NCI-H1092 treated with DMSO at 0.1 percent for 48 hours (cell line): ENCODE data around the gene TUSC7.

Source experiments
- DNase-seq: peaks from one replicate; lab custom pipeline; 2025; lab: John Stamatoyannopoulos, UW

TUSC7 gene

DNA sequence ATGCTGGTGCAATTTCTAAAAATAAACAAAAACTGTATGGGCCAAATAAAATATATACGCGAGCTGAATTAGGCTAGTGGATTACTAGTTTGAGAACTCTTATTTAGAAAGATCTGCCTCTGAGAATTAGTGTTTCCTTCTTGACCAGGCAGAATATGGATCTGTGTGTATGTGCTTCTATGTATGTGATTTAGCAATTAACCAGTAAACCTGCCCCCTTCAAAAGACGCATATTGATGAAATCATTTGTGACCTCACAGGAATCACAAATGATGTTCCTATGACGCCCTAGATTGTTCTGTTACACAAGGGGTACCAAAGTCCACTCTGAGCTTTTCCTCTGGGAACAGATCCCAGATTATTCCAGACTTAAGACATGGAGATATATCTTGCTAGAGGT is at the start of gene TUSC7:
TUSC7 (plus strand) TSS at position 301 of the 400 bp plus-strand sequence.
- DNase-seq, result no peak

DNA sequence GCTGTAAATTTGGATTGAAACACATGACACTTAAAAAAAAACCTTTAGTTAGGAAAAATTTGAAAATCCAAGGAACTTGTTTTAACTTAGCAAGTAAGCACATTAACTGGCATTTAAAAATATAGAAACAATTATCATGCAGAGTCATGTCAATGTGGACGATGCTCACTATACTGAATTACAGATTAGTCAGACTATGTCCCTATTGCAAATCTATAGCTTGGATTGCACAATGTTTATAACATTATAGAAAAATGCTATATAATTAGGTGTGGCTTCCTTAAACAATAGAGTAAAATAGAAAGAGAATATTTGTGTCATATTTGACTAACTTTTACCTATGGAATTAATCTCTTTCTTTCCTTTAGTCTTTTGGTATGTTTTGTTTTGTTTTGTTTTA is 48.4 kb upstream of the TUSC7 start:
- no peak for DNase-seq

DNA sequence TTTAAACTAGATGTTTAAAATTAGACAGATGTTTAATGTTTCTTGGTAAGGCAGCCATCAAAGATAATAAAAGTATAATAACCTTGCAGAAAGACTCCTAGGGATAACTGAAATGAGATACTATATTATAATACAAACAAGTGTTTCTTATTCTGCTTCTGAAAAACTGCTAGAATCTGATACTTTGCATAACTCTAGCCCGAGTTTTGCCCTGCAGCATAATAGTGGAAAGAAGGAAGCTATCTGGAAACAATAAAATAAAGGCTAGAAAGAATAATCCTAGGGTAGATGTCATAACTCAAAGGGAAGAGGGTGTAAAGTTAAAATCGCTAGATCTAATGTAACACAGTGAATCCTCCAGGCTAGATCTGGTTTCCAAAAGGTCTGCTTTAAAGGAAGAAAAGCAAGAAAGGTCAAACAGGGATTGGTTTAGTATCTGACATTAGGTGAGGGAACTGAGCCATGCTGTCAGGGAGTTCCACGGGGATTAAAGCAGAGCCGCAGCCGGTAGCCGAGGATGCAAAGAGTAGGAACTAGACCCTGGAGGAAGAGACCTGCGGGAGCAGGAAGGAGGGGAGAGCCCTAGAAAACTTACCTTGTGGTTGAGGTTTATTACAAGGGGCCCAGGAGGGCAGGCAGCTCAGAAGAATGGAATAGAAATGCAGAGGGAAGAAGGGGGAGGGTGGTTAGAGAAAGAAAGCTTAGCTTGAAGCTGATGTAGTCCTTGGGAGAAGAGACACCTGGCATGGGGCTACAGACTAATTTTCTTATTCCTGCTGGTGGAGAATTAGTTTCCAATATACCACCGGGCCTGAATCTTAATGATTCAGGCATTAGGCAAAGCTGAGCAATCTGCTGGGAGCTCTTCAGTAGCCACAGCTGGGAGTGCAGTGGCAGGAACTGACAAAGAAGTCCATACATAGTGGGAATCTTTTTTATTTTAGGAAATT is 46.1 kb upstream of the TUSC7 start:
- DNase-seq, result no peak

DNA sequence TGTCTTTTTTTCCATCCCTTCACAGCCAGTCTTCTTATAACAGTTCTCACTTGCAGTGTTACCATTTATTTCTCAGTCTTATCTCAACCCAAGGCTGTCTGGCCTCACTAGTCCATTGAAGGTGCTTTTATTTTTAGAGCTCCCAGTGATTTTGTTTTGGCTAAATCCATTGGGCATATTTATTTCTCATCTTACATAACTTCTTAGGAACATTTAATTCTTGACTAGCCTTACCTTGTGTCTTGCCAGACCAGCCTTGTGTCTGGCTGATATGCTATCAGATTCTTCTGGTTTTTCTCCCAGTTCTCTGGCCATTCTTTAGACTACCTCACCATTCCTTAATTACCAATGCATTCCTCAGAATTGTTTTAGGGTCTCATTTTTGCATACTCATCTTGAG is 42.3 kb upstream of the TUSC7 start:
- no peak for DNase-seq

DNA sequence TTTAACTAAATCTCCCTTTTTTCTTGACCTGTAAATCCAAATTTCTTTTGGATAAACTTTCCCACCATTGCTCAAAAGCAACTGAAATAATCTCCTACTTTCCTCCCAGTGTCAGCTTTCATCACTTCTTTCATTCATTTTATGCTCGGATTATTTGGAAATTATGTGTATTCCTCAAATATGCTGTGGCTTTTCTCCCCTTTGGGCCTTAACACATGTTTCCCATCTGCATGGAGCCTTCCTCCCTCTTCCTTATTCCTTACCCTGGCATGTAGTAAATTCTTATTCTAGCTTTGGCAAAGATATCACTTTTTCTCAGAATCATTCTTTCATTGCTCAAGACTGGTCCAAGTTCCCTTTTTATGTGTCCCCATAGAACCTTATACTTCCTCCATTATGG is 41.8 kb upstream of the TUSC7 start:
- DNase-seq, result no peak

DNA sequence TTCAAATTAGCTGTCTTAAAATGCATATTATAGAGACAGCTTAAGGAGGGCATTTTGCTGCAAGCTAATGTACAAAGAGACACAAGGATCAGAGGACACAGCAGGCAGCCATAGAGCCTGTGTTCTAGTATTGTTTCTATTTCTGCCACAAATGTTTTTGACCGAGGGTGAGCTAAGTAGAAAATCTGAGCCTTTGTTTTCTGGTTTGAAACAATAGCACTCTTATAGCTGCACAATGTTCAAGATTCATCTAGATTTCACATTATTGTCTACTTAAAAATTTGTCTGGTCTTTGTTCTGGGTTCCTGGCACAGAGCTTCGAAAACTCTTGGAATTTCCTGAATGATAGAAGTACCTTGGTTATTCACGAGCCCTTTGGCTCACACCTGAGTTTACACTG is 40.0 kb upstream of the TUSC7 start:
- DNase-seq, result no peak

DNA sequence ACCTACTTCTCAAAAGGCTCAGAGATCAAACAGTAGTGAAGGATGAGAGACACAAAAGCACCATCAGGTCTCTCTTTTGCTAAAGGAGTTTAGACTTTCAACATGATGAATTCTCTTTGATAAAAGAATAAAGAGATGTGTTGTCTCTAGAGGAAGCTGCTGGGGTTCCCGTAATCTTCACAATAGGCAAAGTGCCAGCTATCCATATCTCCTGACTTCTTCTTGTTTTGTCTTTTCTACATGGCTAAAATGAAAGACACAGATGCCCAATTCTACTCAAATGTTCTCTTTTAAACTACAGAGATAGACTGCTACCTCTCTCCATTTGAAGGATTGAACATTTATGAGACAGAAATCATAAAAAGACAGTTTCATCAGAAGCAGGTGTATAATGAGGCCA is 38.4 kb upstream of the TUSC7 start:
- DNase-seq, result no peak

DNA sequence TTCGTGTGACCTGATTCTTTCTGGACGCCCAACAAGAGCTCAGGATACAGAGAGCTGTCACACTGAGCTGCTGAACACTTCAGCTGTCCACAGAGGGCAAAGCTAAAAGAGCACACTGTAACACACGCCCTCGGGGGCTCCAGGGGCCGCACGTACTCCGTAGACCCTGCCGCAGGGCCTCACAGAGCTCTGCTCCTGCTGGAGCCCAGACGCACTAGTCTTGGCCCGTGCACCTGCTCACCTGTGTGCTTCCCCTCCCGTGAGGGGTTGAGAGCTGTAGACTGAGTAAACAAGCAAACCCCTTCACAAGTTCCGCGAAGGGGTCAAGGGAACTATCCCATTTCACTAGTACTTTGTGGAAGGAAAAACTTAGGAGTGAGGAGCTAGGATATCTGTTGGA is 30.7 kb upstream of the TUSC7 start:
- DNase-seq, result no peak

DNA sequence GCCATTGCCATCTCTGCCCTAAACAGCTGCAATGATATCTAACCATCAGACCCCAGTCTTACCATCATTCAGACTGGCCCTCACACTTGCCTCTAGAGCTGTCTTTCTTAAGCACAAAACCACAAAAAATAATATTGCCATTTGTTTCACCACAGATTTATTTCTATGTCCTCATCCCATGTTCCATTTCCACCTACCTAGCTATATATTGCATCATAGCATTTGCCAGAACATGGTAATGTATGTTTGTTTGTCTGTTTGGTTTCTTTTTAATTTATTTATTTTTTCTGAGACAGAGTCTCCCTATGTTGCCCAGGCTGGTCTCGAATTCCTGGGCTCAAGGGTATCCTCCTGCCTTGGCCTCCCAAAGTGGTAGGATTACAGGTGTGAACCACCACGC is 18.5 kb upstream of the TUSC7 start:
- DNase-seq, result no peak

DNA sequence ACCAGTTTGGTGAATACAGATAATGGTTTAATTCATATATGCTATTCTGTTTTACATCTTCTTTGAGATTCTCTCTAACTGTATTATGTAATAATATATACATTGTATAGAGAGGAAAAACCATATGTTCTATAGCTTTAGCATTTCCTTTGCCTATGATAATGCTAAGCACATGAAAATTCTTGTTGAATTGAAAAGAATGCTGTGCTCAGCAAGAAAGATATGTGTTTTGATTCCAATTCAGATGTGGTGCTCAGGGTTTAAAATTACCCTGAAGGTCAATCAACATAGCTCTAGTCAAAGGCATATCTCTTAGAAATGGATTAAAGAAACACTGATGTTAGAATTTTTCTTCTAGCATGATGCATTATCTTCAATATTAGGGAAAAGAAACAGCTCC is 8.5 kb upstream of the TUSC7 start:
- no peak for DNase-seq

DNA sequence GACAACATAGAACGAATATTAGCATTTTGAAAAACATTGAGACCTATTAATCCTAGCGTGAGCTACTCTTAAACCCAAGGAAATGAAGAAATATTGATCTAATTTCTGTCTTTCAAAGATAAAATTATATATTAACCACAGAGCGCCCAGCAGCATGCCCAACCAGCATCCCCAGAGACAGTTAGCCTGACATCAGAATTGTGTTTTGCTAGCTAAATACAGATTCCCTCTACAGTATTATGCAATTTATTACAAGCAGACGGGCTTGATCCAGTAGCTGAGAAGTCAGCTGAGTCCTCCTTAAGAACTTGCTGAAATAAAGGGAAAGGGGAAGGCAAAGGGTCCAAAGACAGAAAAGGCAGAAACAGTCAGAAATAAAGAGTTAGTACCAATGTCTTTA is 7.2 kb upstream of the TUSC7 start:
- no peak for DNase-seq

DNA sequence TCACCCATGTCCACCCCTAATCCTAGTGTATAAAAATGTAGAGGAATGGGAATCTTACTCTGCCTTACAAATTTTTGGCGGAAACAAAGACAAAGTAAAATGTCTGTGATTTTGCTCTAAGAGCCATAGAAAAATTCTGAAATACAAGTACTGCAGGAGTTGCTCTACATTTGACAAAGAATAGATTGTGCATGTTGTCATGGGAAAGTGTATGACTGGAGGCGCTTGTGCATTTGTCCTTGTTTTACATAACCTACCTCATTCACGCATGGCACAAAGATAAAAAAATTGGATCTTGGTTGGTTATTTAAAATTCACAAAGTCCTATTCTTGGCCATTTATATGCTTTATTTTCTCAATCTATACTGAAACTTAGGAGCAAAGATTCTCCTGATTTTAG is 2.0 kb upstream of the TUSC7 start:
- DNase-seq, result no peak

DNA sequence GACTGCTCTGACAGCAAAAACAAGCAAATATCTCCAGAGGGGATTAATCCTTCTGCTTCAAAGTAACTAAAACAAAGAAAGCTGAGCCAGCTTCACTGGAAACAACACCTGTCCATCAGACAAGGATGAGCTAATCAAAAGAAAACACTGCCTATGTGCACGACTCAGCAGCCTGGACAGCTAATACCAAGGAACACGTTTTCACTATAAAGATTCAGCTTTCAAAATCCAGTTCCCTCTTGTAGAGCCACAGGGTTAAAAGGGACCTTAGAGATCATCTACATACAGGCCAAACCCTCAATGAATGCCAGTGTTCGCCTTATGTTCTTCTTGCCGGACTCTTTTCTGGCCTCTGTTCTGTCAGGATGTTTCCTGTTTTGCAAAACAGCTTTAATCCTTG is 6.9 kb downstream of the TUSC7 start:
- DNase-seq, result no peak

DNA sequence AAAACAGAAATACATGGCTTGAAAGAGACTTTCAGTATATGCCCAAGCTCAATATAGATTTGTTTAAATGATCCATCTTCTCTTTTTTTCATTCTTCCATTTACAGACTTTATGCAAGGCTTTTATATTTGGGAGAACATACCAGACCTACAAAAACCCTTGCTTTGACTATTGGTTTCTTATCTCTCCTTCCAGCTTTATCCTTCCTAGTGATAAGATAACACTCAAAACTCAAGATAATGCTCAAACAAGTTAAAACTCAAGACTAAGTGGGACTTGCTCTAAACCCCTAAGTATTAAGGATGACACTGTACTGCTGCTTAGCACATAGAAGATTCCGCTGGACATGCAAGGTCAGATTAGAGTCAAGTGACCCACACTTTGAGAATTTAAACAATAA is 8.0 kb downstream of the TUSC7 start:
- DNase-seq, result no peak

DNA sequence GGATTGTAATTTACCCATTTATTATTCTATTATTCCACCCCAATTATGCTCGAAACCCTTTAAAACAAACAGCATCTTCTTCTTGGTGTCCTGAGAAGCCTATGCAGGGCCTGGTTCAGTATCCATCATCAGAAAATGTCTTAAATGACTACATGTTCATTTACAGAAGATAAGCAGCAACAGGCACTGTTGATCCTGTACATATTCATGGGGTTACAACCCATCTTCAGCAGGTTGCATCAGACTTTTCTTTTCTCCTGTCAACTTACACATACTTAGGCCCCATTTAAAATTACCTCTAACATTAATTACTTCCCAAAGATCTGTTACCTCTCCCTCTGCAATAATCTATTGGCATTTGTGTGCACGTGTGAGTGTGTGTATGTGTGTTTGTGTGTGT is 18.9 kb downstream of the TUSC7 start:
- DNase-seq, result no peak

DNA sequence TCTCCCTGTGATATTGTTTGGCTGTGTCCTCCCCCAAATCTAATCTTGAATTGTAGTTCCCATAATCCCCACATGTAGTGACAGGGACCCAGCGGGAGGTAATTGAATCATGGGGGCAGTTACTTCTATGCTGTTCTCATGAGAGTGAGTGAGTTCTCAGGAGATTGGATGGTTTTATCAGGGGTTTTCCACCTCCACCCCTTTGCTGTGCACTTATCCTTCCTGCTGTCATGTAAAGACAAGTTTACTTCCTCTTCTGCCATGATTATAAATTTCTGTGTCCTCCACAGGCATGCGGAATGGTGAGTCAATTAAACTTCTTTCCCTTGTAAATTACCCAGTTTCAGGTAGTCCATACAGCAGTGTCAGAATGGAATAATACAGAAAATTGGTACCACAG is 24.7 kb downstream of the TUSC7 start:
- DNase-seq, result no peak

DNA sequence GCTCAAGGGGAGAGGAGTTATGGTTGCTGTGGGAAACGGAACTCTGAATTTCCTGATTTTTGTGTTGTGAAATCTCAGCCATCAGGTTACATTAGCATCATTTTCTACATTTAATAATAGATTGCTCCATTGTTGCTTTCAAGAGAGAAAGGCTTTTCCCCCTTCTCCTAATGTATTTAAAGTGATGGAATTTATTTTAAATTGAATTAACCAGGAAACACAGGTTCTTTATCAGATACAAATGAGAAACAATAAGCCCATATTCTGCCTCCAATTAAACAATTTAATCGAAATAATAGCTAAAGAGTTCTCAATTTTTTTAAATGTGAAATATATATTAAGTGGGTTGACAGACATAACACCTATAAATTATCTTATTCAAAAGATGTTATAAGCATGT is 30.1 kb downstream of the TUSC7 start:
- no peak for DNase-seq

DNA sequence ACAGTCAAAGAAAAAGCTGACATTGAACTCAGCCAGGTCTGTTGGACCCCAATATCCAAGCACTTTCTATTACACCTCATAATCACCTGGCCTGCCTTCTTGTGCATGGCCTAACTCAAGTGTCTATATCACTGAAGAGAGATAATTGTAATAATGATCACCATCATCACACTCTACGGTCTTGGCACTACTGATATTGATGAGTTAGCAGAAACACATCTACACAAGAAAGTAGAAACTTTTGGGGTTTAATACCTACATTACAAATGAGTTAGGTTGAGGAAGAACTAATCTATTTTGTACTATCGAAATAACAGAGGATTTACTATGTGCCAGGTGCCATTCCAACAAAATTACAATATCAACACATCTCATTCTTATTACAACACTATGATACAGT is 30.7 kb downstream of the TUSC7 start:
- DNase-seq, result no peak

DNA sequence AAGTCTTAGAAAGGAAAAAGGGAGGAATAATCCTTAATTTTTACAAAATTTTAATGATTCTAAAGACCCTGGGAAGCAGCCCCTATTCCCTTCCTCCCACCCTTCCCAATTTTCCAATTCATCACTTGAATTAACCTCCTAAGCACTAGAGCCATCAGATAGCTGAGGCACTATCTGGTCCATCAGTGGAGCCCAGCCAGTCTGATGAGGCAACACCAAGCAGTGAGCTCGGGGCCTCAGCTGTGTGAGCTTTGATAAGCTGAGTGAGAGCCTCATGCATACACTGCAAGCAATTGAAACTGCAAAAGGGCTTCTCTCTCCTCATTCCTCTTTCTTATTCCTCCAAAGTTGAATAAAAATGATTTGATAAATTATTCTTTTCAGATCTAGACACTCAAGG is 31.9 kb downstream of the TUSC7 start:
- DNase-seq, result no peak

DNA sequence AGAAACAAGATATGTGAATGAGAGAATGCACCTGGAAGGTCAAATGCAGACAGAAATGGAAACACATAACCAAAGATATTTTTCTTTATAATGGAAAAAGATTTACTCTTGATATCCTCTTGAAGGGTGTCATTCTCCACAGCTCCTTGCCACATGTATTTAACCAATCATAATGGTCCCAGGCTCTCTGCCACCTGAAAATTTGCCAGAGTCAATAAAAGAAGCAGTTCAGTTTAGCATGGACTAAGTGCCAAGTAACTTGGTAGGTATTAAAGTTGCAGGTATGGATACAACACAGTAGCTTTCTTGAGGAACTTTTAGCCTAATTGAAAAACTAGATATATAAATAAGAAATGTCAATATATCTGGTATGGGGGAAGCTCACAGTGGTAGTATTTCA is 33.5 kb downstream of the TUSC7 start:
- no peak for DNase-seq

DNA sequence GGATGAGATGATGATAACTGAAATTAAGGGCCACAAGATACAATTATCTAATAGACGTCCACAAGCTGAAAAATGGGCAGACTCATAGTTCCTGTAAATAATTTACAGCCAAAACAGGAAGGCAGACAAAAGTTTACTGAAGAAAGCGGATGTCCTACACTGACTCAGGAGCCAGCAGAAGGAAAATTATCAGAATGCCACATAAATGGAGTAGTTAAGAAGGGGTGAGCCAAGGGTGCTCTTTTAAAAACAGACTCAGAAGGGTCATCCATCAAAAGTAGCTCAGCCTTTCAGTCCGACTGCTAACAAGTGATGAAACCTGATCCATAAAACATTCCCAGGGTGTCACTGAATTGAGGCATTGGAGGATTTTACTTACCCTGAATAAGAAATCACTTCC is 39.8 kb downstream of the TUSC7 start:
- DNase-seq, result no peak

DNA sequence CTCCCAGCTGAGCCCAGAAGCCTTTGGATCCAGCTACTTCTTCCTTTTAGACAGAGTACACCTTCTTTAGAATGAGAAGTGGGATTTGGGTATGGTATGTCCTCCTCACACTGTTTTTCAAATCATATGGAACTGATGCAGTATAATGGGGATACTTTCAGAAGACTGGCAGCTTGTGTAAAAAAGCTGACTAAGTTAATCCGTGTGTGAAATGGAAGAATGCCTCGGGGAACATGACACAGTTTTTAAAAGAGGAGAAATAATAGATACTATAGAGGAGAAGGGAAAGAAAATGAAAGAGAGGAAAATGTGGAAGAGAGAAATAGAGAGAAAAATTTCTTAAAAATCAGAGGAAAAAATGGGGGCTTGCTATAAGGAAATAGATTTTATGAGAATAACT is 47.7 kb downstream of the TUSC7 start:
- no peak for DNase-seq

DNA sequence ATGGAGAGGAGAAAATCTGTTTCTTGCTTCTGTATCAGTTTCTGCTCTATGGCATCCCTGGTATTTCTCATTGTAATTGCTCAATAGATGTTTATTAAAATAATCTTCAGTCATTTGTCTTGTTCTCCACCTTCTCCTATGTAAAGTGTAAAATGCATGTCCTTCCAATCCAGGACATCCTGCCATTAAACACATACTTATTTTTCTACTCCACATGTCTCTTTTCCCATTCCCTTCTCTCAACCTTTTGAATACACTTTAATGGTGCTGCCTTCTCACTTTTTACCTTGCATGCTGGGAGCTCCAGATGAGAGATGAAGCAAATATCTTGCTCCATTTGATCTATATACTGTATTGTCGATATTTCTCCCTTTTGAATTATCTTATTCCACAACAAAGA is 49.7 kb downstream of the TUSC7 start:
- no peak for DNase-seq
